ENCODE results near the gene BUD23. TPM values are rescaled to one million over a fixed set of nuclear protein-coding genes. Genes with fewer than 3 reads are reported as not detected.

BUD23 gene, protein sequence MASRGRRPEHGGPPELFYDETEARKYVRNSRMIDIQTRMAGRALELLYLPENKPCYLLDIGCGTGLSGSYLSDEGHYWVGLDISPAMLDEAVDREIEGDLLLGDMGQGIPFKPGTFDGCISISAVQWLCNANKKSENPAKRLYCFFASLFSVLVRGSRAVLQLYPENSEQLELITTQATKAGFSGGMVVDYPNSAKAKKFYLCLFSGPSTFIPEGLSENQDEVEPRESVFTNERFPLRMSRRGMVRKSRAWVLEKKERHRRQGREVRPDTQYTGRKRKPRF
- 10 to 100 TPM; 40.3 to 53.3 TPM for total RNA-seq

GRCh38 chr7:73683056-73683787 lies at the start of gene BUD23, which contains the start of gene DNAJC30:
Gene BUD23 (plus strand): TSS chr7:73683597. CDS start chr7:73683626, 29 bp downstream.
Gene DNAJC30 (minus strand): TSS chr7:73683453. CDS start chr7:73683423, 30 bp downstream.

DNA sequence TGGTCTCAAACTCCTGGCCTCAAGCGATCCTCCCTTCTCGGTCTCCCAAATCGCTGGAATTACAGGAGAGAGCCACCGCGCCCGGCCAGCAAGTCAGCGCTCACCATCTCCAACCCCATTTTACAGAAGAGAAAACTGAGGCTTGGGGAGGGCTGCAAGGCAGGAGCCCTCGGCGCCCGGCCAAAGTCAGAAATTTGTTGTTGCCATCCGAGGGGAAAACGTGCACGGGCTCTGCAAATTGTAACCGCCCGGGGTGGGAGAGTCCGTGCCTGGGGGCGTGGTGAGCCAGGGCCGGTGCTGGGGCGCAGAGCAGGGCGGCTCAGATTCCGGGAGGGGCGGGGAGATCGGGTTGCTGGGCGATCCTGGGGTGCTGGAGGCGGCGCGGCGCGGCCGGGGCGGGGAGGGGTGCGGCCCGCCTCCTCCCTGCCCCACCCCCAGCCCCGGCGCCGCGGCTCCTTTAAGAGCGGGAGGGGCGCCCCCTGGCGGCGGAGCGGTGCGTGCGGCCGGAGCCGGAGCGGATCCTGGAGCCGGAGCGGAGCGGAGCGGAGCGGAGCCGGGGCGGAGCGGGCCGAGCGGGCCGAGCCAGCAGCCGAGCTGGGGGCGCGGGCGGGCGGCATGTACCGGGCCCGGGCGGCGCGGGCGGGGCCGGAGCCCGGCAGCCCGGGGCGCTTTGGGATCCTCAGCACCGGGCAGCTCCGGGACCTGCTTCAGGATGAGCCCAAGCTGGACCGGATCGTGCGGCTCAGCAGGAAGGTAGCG lies 15.9 kb upstream of the BUD23 start, which contains the start of gene VPS37D:
TSS of gene VPS37D (plus strand) at position 488 of the 759 bp plus-strand sequence. CDS start at position 616, 128 bp downstream.

GRCh38 chr7:73718905-73719805 lies 35.8 kb downstream of the BUD23 start, which contains the start of gene STX1A:
Gene STX1A (minus strand): TSS chr7:73719669. CDS start chr7:73719631, 38 bp downstream.

DNA sequence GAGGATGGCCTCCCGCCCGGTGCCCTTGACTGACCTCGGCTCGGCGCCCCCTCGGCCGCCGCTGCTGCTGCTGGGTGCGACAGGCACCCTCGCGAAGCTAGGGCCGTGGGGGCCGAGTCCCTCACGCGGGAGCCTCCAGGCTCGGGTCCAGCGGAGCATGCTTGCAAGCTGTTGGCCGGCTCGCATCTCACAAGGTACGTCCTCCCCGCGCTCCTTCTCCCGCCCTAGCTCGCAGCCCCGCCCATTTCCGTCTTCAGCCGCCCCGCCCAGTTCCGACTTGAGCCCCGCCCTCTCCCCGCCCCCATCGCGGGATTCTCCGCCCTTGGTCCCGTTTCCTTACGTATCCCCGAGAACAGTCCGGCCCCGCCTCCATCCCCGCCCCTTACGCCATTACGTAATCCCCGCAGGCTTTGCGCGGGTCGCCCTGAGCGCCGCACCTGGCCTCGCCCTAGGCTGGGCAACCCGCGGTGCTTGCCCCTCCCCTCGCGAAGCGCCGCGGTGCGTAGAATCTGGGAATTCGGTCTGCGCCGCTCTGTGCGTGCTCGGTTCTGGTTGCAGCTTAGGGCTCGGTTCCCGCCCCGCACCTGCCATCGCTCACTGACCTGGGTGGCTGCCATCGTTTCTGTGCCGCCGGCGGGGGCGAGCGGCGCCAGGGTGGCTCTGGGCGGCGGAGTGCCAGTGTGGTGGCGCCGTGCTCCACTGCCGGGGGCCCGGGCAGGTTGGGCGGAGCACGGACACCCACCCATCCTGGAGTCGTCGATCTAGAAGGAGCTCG lies 55.4 kb downstream of the BUD23 start, which contains the start of gene ABHD11:
TSS of gene ABHD11 (minus strand) at position 191 of the 775 bp plus-strand sequence. CDS start at position 159, 32 bp downstream.

Small RNA genes within 50 kb of the gene (small RNA-seq; reads per million reads assigned to genes)
- gene MIR4284 (0 to 0.04 reads per million in 2 donors), gene RN7SL265P (0 reads per million in 2 donors)

Other genes with a start within 250 kb of the BUD23 start
- 10 to 100 TPM; 12.3 to 14.5 TPM for gene FZD9, start 249.8 kb upstream of the BUD23 start, total RNA-seq
- 10 to 100 TPM; 45.8 to 57.3 TPM for gene BAZ1B, start 161.3 kb upstream of the BUD23 start, total RNA-seq
- gene BCL7B, start 125.9 kb upstream of the BUD23 start, total RNA-seq: 10 to 100 TPM; 20.0 to 26.3 TPM
- gene TBL2, start 105.0 kb upstream of the BUD23 start, total RNA-seq: 10 to 100 TPM; 62.3 to 86.9 TPM
- not detected for gene MLXIPL, start 59.1 kb upstream of the BUD23 start, total RNA-seq
- 1 to 10 TPM; 3.3 to 3.4 TPM for gene VPS37D, start 15.8 kb upstream of the BUD23 start, total RNA-seq
- 1 to 10 TPM; 2.8 to 3.7 TPM for gene DNAJC30, start 144 bp upstream of the BUD23 start, total RNA-seq
- 1 to 10 TPM; 3.8 to 7.0 TPM for gene STX1A, start 36.1 kb downstream of the BUD23 start, total RNA-seq
- 10 to 100 TPM in 1 of 2 donors, 1 to 10 TPM in 1; 10.0 to 20.0 TPM for gene ABHD11, start 55.2 kb downstream of the BUD23 start, total RNA-seq
- gene CLDN3, start 86.7 kb downstream of the BUD23 start, total RNA-seq: not detected
- gene CLDN4, start 147.4 kb downstream of the BUD23 start, total RNA-seq: under 1 TPM in 1 of 2 donors, not detected in 1; under 0.01 TPM
- 1 to 10 TPM in 1 of 2 donors, not detected in 1; 5.0 TPM for gene METTL27, start 158.9 kb downstream of the BUD23 start, total RNA-seq
- under 1 TPM in 1 of 2 donors, not detected in 1; 0.33 TPM for gene TMEM270, start 177.6 kb downstream of the BUD23 start, total RNA-seq

Data from melanocyte of skin (primary cell).